Hepatocyte (in vitro differentiated cells): ENCODE measurements around the gene ST6GAL2.

ENCODE experiments used
- CTCF ChIP-seq: fragments of 200-600 bp; sonication (generic); IDR thresholded peaks from 2 replicates; pipeline ENCODE4 v1.5.1; 2016; ENCODE audit warnings: antibody characterized with exemption, mild to moderate bottlenecking; ENCODE audit not compliant: poor library complexity
- EZH2phosphoT487 ChIP-seq: fragments of 200-600 bp; sonication (generic); IDR thresholded peaks from one replicate; pipeline ENCODE4 v1.6.1; 2018; ENCODE audit warnings: antibody characterized with exemption, mild to moderate bottlenecking, low read depth, moderate library complexity; ENCODE audit not compliant: unreplicated experiment, severe bottlenecking

DNA sequence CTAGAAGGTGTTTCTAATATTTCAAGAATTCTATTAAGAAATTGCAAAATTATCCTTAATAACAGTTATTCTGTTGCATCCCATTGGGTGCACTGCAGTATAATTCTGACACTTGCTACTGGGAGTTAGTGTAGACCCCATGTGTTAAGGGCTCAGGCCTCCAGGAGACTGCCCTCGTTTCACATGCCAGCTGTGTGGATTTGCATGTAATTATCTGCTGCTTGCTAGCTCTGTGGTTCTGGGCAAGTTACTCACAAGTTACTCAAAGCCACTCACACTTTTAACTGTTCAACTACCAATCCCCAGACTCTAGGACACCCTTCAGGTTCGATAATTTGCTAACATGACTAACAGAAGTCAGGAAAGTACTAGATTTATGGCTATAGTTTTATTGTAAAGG is 38.6 kb downstream of the ST6GAL2 start:
- no peak for TF ChIP-seq CTCF
- no peak for TF ChIP-seq EZH2phosphoT487
